ENCODE results near the gene PNPLA4.

Gene PNPLA4

GRCh38 chrX:7852166-7852565, 75.0 kb downstream of the PNPLA4 start:
- no peak for DNase-seq

All from suppressor macrophage treated with lipopolysaccharide for 4 hours (primary cell).